ENCODE measurements around the gene WDR64.

DNA sequence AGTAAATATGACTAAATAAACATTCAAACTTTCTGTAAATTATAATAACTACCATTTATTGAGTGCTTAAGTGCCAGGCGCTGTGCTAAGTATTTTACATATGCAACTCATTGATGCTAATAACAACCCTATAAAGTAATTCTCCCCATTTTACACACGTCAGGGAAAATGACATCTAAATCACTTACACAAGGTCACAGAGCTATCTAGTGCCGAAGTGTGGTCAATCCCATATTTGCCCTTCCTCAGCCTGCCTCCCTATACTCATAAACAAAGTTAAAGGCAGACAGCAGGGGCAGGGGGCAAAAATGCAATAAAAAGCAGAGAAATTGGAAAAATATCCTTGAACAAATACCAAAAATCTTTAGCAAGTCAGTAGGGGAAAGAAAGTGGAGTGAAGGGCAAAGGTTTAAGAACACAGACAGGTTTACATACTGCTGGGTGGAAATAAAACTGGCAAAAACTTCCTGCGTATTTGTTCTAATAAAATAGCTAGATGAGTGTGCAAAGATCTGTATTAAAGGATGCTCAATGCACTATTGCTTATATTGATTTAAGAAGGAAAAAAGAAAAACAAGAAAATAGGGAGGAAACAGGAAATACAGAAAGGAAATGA, 72.8 kb downstream of the WDR64 start:
- TF ChIP-seq CTCF (IDR thresholded peaks at IDR 0.05): no peak
- TF ChIP-seq POLR2A (IDR thresholded peaks at IDR 0.05): no peak
